ENCODE measurements around the gene NME2. TPM values are rescaled to one million over a fixed set of nuclear protein-coding genes. Genes with fewer than 3 reads are reported as not detected.

The NME2 gene
- total RNA-seq, 4 donors from 2014 or later = 338 to 534 (median 488) TPM

GRCh38 chr17:51189162-51189561 is 23.0 kb downstream of the NME2 start:
- DNase-seq (ENCODE audit: low spot score in 2 of 2) = no peak
- TF ChIP-seq CTCF (IDR thresholded peaks at IDR 0.05) (no peak), POLR2A (IDR thresholded peaks at IDR 0.05) (no peak)

GRCh38 chr17:51189628-51190027 is 23.4 kb downstream of the NME2 start:
- no peak for DNase-seq (ENCODE audit: low spot score in 2 of 2)
- 63 to 67% methylated on average over 1 of the region's 1 CpG for WGBS, 2 donors
- no peak overlapping the region for H3K4me3 ChIP-seq (ENCODE audit: low read depth, poor library complexity, severe bottlenecking)
- intact Hi-C loops (cut with DNase I; ENCODE audit: low total_unique reads) = no loop called here
- TF ChIP-seq POLR2A (IDR thresholded peaks at IDR 0.05) (no peak), CTCF (IDR thresholded peaks at IDR 0.05) (no peak)

More at GRCh38 chr17:51189162-51189561, 23.0 kb downstream of the NME2 start:
- intact Hi-C loops (cut with DNase I; ENCODE audit: low total_unique reads) = no loop called here
- H3K4me3 ChIP-seq (ENCODE audit: low read depth, poor library complexity, severe bottlenecking) = no peak overlapping the region

GRCh38 chr17:51191895-51192294 is 25.7 kb downstream of the NME2 start:
- intact Hi-C loops (cut with DNase I; ENCODE audit: low total_unique reads) = no loop called here
- TF ChIP-seq CTCF (IDR thresholded peaks at IDR 0.05) (no peak), POLR2A (IDR thresholded peaks at IDR 0.05) (no peak)
- 83 to 84% methylated on average over 2 of the region's 2 CpGs for WGBS, 2 donors
- H3K4me3 ChIP-seq (ENCODE audit: low read depth, poor library complexity, severe bottlenecking) = no peak overlapping the region
- DNase-seq (ENCODE audit: low spot score in 2 of 2) = no peak

GRCh38 chr17:51197754-51198153 is 31.5 kb downstream of the NME2 start:
- 93 to 96% methylated on average over 4 of the region's 4 CpGs for WGBS, 2 donors
- TF ChIP-seq CTCF (IDR thresholded peaks at IDR 0.05) = no peak
- TF ChIP-seq POLR2A (IDR thresholded peaks at IDR 0.05) = no peak
- intact Hi-C loops (cut with DNase I; ENCODE audit: low total_unique reads) = no loop called here
- no peak overlapping the region for H3K4me3 ChIP-seq (ENCODE audit: low read depth, poor library complexity, severe bottlenecking)
- no peak for DNase-seq (ENCODE audit: low spot score in 2 of 2)

- H3K4me3 ChIP-seq (ENCODE audit: low read depth, poor library complexity, severe bottlenecking) = no peak overlapping the region
- 85 to 96% methylated on average over 6 of the region's 6 CpGs for WGBS, 2 donors
- no peak for TF ChIP-seq POLR2A (IDR thresholded peaks at IDR 0.05)
- no peak for TF ChIP-seq CTCF (IDR thresholded peaks at IDR 0.05)
- DNase-seq (ENCODE audit: low spot score in 2 of 2) = no peak
- intact Hi-C loops (cut with DNase I; ENCODE audit: low total_unique reads) = no loop called here
Observed at GRCh38 chr17:51200295-51200694, 34.1 kb downstream of the NME2 start.

GRCh38 chr17:51200846-51201245 is 34.6 kb downstream of the NME2 start:
- H3K4me3 ChIP-seq (ENCODE audit: low read depth, poor library complexity, severe bottlenecking) = no peak overlapping the region
- no peak for DNase-seq (ENCODE audit: low spot score in 2 of 2)
- intact Hi-C loops (cut with DNase I; ENCODE audit: low total_unique reads) = no loop called here
- WGBS, 2 donors = 89 to 93% methylated on average over 2 of the region's 2 CpGs
- no peak for TF ChIP-seq POLR2A (IDR thresholded peaks at IDR 0.05)
- no peak for TF ChIP-seq CTCF (IDR thresholded peaks at IDR 0.05)

Data from lower leg skin (tissue), 4 donors.